GM11168 (cell line): ENCODE data around the gene MBP.

ENCODE experiments used
- in situ Hi-C: fragments of 300-500 bp; cut with MboI; formaldehyde crosslinking; loops from one replicate; pipeline ENCODE4 v1.12.0; 2022; ENCODE audit warnings: low sequenced_read_pairs; ENCODE audit not compliant: unreplicated experiment

The MBP gene

GRCh38 chr18:77088963-77089722 is 43.4 kb downstream of the MBP start:
- in situ Hi-C loops = no loop called here

- in situ Hi-C loops = no loop called here
Measured at GRCh38 chr18:77087393-77088141, 45.0 kb downstream of the MBP start.

- in situ Hi-C loops = no loop called here
Measured at GRCh38 chr18:77086656-77087392, 45.8 kb downstream of the MBP start.

- in situ Hi-C loops = no loop called here
Measured at GRCh38 chr18:77086034-77086433, 46.5 kb downstream of the MBP start.

GRCh38 chr18:77084688-77085035 is 47.9 kb downstream of the MBP start:
- in situ Hi-C loops = no loop called here

GRCh38 chr18:77082316-77082955 is 50.1 kb downstream of the MBP start:
- in situ Hi-C loops = no loop called here

GRCh38 chr18:77081390-77081778 is 51.2 kb downstream of the MBP start:
- in situ Hi-C loops = no loop called here

GRCh38 chr18:77079954-77080682 is 52.5 kb downstream of the MBP start:
- in situ Hi-C loops = no loop called here

GRCh38 chr18:77079088-77079487 is 53.5 kb downstream of the MBP start:
- in situ Hi-C loops = no loop called here

GRCh38 chr18:77078690-77079070 is 53.9 kb downstream of the MBP start:
- in situ Hi-C loops = no loop called here

GRCh38 chr18:77077941-77078689 is 54.5 kb downstream of the MBP start:
- in situ Hi-C loops = no loop called here

- in situ Hi-C loops = no loop called here
Measured at GRCh38 chr18:77077401-77077800, 55.2 kb downstream of the MBP start.

GRCh38 chr18:77076111-77076510 is 56.5 kb downstream of the MBP start:
- in situ Hi-C loops = no loop called here

- in situ Hi-C loops = no loop called here
Measured at GRCh38 chr18:77074431-77074830, 58.2 kb downstream of the MBP start.

- in situ Hi-C loops = no loop called here
Measured at GRCh38 chr18:77073336-77074093, 59.1 kb downstream of the MBP start.

GRCh38 chr18:77072566-77072965 is 60.0 kb downstream of the MBP start:
- in situ Hi-C loops = no loop called here

- in situ Hi-C loops = no loop called here
Measured at GRCh38 chr18:77071711-77072292, 60.8 kb downstream of the MBP start.

- in situ Hi-C loops = no loop called here
Measured at GRCh38 chr18:77071061-77071460, 61.5 kb downstream of the MBP start.
